HUDEP-2 (cell line): ENCODE measurements around the gene SMCO4.

Experiments
- DNase-seq, 76 experiments: peaks; one replicate each; lab custom pipeline; 2025; ENCODE audit not compliant: unreplicated experiment in 76 of 76; lab: John Stamatoyannopoulos, UW

The SMCO4 gene

GRCh38 chr11:93529707-93530467, 13.3 kb downstream of the SMCO4 start:
- DNase-seq = no peak

DNA sequence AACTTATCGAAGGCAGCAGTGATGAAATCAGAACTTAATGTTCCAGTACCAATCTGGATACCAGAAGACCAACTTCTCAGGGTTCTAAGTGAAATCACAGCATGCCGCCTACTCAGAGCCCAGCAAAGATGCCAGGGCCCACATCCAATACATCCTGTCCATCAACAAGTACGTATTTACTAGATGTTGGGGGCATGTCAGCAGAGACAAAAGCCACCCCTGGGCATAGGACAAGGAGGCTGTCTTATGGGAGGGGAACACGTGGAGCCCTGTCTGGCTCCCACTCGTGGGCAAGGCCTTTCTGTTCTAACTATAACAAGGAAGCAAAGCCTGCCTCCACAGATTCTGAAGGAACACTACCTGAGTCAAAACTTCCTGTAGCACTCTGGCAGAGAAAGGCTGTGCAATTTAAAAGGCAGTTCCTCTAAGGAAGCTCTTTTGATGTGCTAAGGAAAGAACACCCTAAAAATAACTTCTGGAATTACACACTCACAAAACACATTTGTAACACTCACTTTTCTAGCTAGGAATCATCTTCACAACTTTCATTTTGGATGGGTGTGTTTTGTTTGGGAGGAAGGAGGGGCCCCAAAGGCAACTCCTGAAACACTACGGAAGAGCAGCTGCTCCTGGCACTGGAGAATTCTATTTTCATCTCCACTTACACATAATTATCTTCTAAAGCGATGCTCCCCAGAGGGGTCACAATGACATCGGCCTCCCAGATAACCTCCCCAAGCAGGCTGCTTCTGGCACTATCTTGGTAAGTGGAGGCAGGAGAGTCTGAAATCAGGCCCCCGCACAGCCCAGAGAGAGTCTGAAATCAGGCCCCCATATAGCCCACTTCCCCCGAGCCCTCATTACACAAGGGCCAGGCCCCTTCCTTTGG, 14.2 kb downstream of the SMCO4 start:
- DNase-seq = no peak

GRCh38 chr11:93528252-93528651, 14.9 kb downstream of the SMCO4 start:
- no peak for DNase-seq

GRCh38 chr11:93526641-93527583, 16.3 kb downstream of the SMCO4 start:
- no peak for DNase-seq

GRCh38 chr11:93526346-93526633, 16.9 kb downstream of the SMCO4 start:
- no peak for DNase-seq

DNA sequence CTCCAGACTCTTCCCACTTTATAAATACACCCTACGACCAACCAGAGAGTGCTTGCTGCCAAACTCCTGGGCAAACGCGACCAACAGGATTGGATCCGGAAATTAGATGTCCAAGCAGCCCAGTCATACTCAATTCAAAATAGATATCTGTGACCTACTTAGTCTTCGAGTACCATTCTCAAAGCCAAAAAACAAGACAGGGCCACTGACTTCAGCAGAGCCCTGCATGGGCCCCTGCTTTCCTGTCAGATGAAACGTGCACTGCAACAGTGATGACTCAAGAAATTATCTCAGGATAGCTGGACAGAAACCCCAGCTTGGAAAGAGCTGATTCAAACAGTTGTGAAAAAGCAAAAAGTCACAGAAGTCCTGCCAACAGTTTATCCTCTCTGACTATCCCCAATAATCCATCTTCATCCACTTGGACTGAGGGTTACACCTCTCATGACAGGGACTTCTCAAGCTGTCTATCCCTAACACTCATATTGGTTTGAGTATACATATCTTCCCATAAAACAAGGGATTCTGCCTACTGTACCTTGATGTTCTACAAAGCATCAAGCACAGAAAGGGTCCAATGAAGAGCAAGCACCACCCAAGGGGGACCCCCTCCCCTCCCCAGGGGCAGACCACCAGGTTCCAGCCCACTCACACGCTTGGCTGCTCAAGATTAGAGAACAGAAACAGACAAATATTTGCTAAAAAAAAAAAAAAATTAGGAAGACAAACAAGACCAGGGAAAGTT, 17.4 kb downstream of the SMCO4 start:
- DNase-seq = peak in 1 of 76 experiments; percentile 6

GRCh38 chr11:93524858-93525257, 18.3 kb downstream of the SMCO4 start:
- DNase-seq = no peak

DNA sequence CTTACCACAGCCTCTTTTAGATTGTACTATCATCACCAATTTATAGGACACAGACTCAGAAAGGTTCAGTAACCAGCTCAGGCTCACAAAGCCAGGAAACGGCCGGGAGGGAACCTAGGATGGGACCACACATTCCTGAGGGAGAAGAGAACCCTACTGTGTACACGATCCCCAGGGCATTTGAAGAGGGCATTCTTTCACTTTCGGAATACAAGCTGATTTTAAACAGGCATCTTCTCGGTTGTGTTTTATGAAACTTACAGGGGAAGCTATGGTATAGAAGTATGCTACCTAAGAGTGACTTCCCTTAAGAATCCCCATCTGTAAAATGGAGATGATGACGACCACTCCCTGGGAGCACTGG, 19.0 kb downstream of the SMCO4 start:
- no peak for DNase-seq

GRCh38 chr11:93520726-93521509, 22.3 kb downstream of the SMCO4 start:
- peak in 2 of 76 experiments; percentile 3 to 5 for DNase-seq

- DNase-seq = no peak
Observed at GRCh38 chr11:93519179-93519578, 24.0 kb downstream of the SMCO4 start.

- no peak for DNase-seq
Observed at GRCh38 chr11:93518081-93518480, 25.1 kb downstream of the SMCO4 start.

DNA sequence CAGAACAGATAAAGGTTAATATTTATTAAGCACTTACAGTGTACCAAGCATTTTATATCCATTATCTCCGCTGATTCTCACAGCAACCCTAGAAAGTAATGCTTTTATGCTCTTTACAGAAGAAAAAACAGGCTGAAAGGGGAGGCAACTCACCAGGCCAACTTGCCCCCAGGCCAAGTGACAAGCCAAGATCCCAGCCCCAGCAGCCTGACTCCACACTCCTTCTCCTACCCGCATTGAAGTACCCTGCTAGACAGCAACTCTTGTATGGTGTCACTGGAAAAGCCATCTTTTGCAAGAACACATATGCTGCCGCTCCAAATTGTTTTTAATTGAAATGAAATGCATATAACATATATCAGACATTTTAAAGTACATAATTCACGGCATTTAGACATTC, 25.6 kb downstream of the SMCO4 start:
- DNase-seq = no peak

GRCh38 chr11:93517041-93517440, 26.1 kb downstream of the SMCO4 start:
- no peak for DNase-seq

GRCh38 chr11:93515441-93516025, 27.7 kb downstream of the SMCO4 start:
- no peak for DNase-seq

GRCh38 chr11:93514712-93515111, 28.5 kb downstream of the SMCO4 start:
- no peak for DNase-seq

DNA sequence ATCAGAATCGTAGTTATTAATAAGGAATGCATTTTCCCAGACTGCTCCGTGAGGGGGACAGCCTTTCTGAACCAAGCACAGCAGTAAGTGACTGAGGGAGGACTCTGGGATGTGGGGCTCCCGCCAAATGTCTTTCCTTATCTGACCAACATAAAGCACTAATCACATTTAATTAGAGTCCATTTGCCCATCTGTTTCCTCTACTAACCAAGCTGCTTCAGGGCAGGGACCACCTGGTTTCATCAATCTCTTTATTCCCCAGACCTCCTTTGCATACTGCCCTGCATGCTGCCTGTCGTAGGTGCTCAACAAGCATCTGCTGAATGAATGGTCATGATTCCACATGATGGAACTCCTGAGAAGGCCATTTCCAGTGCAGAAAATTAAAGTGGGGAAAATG, 29.4 kb downstream of the SMCO4 start:
- DNase-seq = no peak

DNA sequence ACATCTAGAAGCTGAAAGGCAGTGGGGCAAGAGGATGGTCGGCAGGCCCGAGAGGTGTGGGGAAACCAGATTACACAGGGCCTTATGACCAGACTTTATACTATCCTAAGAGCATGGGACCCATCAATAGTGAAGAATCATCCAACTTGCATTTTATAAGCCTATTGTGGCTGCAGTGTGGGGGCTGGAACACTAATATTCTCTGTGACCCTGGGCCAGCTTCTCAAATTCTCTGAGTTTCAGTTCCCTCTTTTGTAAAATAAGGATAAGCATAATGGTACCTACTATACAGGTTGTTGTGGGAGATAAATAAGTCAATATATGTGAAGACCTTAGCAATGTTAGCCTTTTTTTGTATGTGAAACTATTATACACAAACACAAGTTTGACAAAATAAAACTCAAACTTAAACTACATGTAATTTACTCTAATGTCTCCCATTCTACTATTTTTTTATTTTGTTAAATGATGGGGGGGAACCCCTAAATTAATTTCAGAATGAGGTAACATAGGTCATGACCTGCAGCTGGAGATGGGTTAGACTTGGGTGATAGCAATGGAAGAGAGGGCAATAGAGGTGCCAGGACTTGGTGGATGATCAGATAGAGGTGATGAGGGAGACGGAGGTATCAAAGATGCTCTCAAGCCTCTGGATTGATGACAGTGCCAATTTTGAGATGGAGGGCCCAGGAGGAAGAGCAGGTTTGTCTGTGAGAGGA, 30.1 kb downstream of the SMCO4 start:
- no peak for DNase-seq

DNA sequence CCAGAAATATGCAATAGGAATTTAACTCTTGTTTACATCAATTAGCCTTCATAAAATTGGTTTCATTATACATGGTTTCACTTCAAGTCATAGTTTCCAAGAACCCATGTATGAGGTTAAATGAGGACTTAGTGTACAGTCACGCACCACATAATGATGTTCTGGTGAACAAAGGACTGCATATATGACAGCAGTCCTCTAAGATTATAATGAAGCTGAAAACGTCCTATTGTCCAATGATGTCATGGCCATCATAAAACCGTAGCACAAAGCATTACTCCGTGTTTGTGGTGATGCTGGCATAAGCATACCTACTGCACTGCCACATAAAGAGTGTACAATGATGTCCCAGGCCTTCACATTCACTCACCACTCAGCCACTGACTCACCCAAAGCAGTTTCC, 31.1 kb downstream of the SMCO4 start:
- DNase-seq = no peak
